ENCODE measurements around the gene PHF23. TPM values are rescaled to one million over a fixed set of nuclear protein-coding genes. Genes with fewer than 3 reads are reported as not detected.

Gene PHF23
- total and polyA plus RNA-seq, 2 donors (not counting 1 experiment from before 2014, with no cell fraction given): 45.4 to 48.7 TPM

DNA sequence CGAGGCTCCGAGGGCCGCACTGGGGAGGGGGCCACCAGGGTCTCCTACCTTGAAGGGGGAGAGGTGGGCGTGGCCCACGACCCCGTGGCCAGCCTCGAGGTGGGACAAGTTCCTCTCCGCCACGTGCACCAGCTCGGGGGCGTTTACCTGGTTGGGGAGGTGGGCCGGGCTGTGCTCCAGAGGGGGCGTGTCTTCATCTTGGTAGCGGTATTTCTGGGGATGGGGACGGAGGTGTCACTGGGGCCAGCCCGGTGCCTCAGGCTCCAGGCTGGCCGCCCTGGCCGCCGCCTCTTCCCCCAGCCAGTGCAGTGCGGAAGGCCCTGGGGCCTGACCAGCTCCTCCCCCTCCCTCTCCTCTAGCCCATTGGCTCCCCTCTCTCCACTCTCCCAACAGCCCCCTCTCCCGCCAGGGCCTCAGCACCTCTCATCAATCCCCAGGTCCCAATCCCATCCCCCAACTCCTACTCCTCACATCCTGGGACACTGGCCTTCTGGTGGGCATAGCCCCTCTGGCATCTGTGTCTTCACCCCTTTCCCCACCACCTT lies 31.2 kb downstream of the PHF23 start:
- Histone ChIP-seq H3K27ac (ENCODE audit: insufficient read depth, low read length) (no peak overlapping the region), H4K20me1 (ENCODE audit: control insufficient read depth, extremely low read depth, insufficient read depth, low read length) (no peaks in the 10 kb centered on the region), H3K4me3 (replicated peaks in 1 of 4; ENCODE audit: control extremely low read depth in 1 of 4, insufficient read depth in 1 of 4, low read depth in 3 of 4, low read length in 4 of 4) (no peak overlapping the region), H3K36me3 (ENCODE audit: control insufficient read depth, insufficient read depth, low read length) (peaks cover 6% of the 10 kb centered on the region), H3K9ac (ENCODE audit: insufficient read depth, low read length) (no peak overlapping the region), H2AFZ (ENCODE audit: low read length) (no peak overlapping the region), H3K4me1 (ENCODE audit: control insufficient read depth, extremely low read depth, insufficient read depth, low read length) (peaks cover 5% of the 10 kb centered on the region), H3K4me2 (ENCODE audit: extremely low read depth, insufficient read depth, low read length) (no peak overlapping the region), H3K27me3 (ENCODE audit: control insufficient read depth, insufficient read depth, low read length) (no peaks in the 10 kb centered on the region), H3K79me2 (ENCODE audit: control insufficient read depth, insufficient read depth, low read length) (peaks cover 12% of the 10 kb centered on the region), H3K9me3 (ENCODE audit: control insufficient read depth, insufficient read depth, low read depth, low read length) (no peaks in the 10 kb centered on the region)
- no peak for DNase-seq (ENCODE audit: low read depth in 2 of 2)
- no peak for TF ChIP-seq EZH2 (IDR thresholded peaks at IDR 0.05; ENCODE audit: low read length, missing control alignments)
- TF ChIP-seq, protein P1, sequence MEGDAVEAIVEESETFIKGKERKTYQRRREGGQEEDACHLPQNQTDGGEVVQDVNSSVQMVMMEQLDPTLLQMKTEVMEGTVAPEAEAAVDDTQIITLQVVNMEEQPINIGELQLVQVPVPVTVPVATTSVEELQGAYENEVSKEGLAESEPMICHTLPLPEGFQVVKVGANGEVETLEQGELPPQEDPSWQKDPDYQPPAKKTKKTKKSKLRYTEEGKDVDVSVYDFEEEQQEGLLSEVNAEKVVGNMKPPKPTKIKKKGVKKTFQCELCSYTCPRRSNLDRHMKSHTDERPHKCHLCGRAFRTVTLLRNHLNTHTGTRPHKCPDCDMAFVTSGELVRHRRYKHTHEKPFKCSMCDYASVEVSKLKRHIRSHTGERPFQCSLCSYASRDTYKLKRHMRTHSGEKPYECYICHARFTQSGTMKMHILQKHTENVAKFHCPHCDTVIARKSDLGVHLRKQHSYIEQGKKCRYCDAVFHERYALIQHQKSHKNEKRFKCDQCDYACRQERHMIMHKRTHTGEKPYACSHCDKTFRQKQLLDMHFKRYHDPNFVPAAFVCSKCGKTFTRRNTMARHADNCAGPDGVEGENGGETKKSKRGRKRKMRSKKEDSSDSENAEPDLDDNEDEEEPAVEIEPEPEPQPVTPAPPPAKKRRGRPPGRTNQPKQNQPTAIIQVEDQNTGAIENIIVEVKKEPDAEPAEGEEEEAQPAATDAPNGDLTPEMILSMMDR (conservative IDR thresholded peaks at IDR 0.05 in 1 of 2, IDR thresholded peaks at IDR 0.05 in 1 of 2; ENCODE audit: low read depth in 1 of 2, low read length in 2 of 2): no peak

DNA sequence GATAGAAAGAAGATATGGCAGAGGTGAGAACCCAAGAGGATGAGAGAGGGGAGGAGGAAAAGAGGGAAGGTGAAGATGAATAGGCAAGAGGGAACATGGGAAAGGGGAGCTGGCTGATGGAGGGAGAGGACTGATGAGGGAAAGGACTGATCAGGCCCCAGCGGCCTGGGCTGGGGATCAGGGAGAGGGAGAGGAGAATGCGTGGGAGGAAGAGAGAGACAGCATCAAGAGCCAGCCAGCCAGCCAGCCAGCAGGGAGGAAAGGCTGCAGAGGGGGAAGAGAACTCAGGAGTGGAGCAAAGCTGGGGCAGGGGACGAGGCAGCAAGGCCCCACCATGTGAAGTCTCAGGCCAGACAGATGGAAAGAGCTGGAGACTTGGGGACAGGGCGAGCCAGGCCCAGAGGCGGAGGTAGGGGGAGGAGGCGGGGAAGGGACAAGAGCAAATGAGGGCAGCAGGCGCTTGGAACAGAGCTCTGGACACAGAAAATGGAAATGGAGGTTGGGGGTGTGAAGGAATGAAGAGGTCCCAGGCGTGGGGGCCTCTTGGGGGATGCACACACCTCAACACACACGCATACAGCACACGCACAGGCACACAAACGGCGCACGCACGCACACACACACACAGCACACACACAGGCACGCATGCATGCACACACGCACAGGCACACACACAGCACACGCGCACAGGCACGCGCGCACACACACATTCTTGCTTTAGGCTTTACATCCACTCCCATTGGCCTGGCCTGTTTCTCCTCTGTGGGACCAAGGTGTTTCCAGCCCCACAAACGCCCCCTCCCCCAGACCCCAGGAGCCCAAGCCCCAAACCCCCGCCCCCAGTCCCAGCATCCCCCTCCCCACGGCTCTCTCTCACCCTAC lies 31.9 kb downstream of the PHF23 start:
- peak overlapping the region; percentile 37 for H3K4me2 ChIP-seq (ENCODE audit: extremely low read depth, insufficient read depth, low read length)
- H4K20me1 ChIP-seq (ENCODE audit: control insufficient read depth, extremely low read depth, insufficient read depth, low read length): no peaks in the 10 kb centered on the region
- peak in 1 of 2 donors; percentile 25 for DNase-seq (ENCODE audit: low read depth in 2 of 2)
- peaks cover 5% of the 10 kb centered on the region for H3K4me1 ChIP-seq (ENCODE audit: control insufficient read depth, extremely low read depth, insufficient read depth, low read length)
- peak overlapping the region; percentile 9 for H3K27ac ChIP-seq (ENCODE audit: insufficient read depth, low read length)
- peaks cover 12% of the 10 kb centered on the region for H3K79me2 ChIP-seq (ENCODE audit: control insufficient read depth, insufficient read depth, low read length)
- no peaks in the 10 kb centered on the region for H3K27me3 ChIP-seq (ENCODE audit: control insufficient read depth, insufficient read depth, low read length)
- no peak for TF ChIP-seq EZH2 (IDR thresholded peaks at IDR 0.05; ENCODE audit: low read length, missing control alignments)
- TF ChIP-seq, protein P1 (conservative IDR thresholded peaks at IDR 0.05 in 1 of 2, IDR thresholded peaks at IDR 0.05 in 1 of 2; ENCODE audit: low read depth in 1 of 2, low read length in 2 of 2): no peak
- no peaks in the 10 kb centered on the region for H3K9me3 ChIP-seq (ENCODE audit: control insufficient read depth, insufficient read depth, low read depth, low read length)
- no peak overlapping the region for H2AFZ ChIP-seq (ENCODE audit: low read length)
- no peak overlapping the region for H3K4me3 ChIP-seq (replicated peaks in 1 of 4; ENCODE audit: control extremely low read depth in 1 of 4, insufficient read depth in 1 of 4, low read depth in 3 of 4, low read length in 4 of 4)
- H3K9ac ChIP-seq (ENCODE audit: insufficient read depth, low read length): no peak overlapping the region
- peaks cover 10% of the 10 kb centered on the region for H3K36me3 ChIP-seq (ENCODE audit: control insufficient read depth, insufficient read depth, low read length)

DNA sequence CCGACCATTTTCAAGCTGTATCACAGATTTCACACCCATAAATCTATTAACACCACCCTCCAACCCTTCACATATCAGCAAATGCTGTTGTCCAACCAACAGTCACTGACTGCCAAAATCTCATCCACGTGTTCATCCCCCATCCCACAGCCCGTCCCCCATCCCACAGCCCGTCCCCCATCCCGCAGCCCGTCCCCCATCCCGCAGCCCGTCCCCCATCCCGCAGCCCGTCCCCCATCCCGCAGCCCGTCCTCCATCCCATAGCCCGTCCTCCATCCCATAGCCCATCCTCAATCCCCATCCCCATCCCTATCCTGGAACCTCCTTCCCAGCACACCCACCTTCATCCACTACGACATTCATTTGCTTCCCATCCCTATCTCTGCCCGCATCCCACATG lies 33.7 kb downstream of the PHF23 start:
- no peak for DNase-seq (ENCODE audit: low read depth in 2 of 2)
- Histone ChIP-seq H4K20me1 (ENCODE audit: control insufficient read depth, extremely low read depth, insufficient read depth, low read length) (no peaks in the 10 kb centered on the region), H3K9ac (ENCODE audit: insufficient read depth, low read length) (peak overlapping the region; percentile 86), H3K4me2 (ENCODE audit: extremely low read depth, insufficient read depth, low read length) (peak overlapping the region; percentile 77), H3K27me3 (ENCODE audit: control insufficient read depth, insufficient read depth, low read length) (no peaks in the 10 kb centered on the region), H2AFZ (ENCODE audit: low read length) (no peak overlapping the region), H3K4me1 (ENCODE audit: control insufficient read depth, extremely low read depth, insufficient read depth, low read length) (peaks cover 5% of the 10 kb centered on the region), H3K9me3 (ENCODE audit: control insufficient read depth, insufficient read depth, low read depth, low read length) (no peaks in the 10 kb centered on the region), H3K27ac (ENCODE audit: insufficient read depth, low read length) (peak overlapping the region; percentile 82), H3K79me2 (ENCODE audit: control insufficient read depth, insufficient read depth, low read length) (peaks cover 3% of the 10 kb centered on the region), H3K36me3 (ENCODE audit: control insufficient read depth, insufficient read depth, low read length) (peaks cover 12% of the 10 kb centered on the region), H3K4me3 (replicated peaks in 1 of 4; ENCODE audit: control extremely low read depth in 1 of 4, insufficient read depth in 1 of 4, low read depth in 3 of 4, low read length in 4 of 4) (peak overlapping the region in 3 of 4 experiments; percentile 45 to 61 (median 45))
- no peak for TF ChIP-seq EZH2 (IDR thresholded peaks at IDR 0.05; ENCODE audit: low read length, missing control alignments)
- TF ChIP-seq, protein P1 (conservative IDR thresholded peaks at IDR 0.05 in 1 of 2, IDR thresholded peaks at IDR 0.05 in 1 of 2; ENCODE audit: low read depth in 1 of 2, low read length in 2 of 2): no peak
